RWPE2 (cell line): ENCODE measurements around the gene FOXR2.

Experiments used
- ATAC-seq: fragments of 200-7000 bp; cut with Tn5 transposase; 3 replicates; pipeline ENCODE4 v1.9.1; 2021; ENCODE audit warnings: low read depth
- DNase-seq: peaks from one replicate; pipeline ENCODE4 v3.0.0-alpha.2; 2020; ENCODE audit warnings: low spot score
- H3K27ac ChIP-seq: fragments of 450-650 bp; 2 replicates; pipeline ENCODE4 v1.5.1; 2017; ENCODE audit warnings: mild to moderate bottlenecking; ENCODE audit not compliant: poor library complexity, severe bottlenecking
- H3K27me3 ChIP-seq: fragments of 250-450 bp; sonication (Bioruptor Pico); 2 replicates; pipeline ENCODE4 v1.5.1; 2021; ENCODE audit warnings: mild to moderate bottlenecking, moderate library complexity; ENCODE audit not compliant: insufficient read depth, poor library complexity, severe bottlenecking
- H3K36me3 ChIP-seq: fragments of 250-450 bp; sonication (Bioruptor Pico); 2 replicates; pipeline ENCODE4 v1.5.1; 2020; ENCODE audit warnings: low read depth, mild to moderate bottlenecking, moderate library complexity
- H3K4me1 ChIP-seq: fragments of 250-450 bp; sonication (Bioruptor Pico); 2 replicates; pipeline ENCODE4 v1.5.1; 2021; ENCODE audit warnings: mild to moderate bottlenecking, moderate library complexity; ENCODE audit not compliant: insufficient read depth, poor library complexity, severe bottlenecking
- H3K4me3 ChIP-seq: fragments of 250-450 bp; sonication (Bioruptor Pico); 2 replicates; pipeline ENCODE4 v1.5.1; 2021; ENCODE audit warnings: mild to moderate bottlenecking, moderate library complexity; ENCODE audit not compliant: severe bottlenecking
- H3K9me3 ChIP-seq: fragments of 250-450 bp; sonication (Bioruptor Pico); 2 replicates; pipeline ENCODE4 v1.5.1; 2021; ENCODE audit warnings: mild to moderate bottlenecking, moderate library complexity; ENCODE audit not compliant: severe bottlenecking
- CTCF ChIP-seq: fragments of 450-650 bp; IDR thresholded peaks from one replicate; pipeline ENCODE4 v1.5.1; 2017; ENCODE audit warnings: mild to moderate bottlenecking, moderate library complexity; ENCODE audit not compliant: poor library complexity, severe bottlenecking

The FOXR2 gene

GRCh38 chrX:55640854-55641253 lies 17.7 kb downstream of the FOXR2 start:
- Histone ChIP-seq H3K27ac (no peak overlapping the region), H3K36me3 (no peaks in the 10 kb centered on the region), H3K9me3 (no peaks in the 10 kb centered on the region), H3K4me3 (no peak overlapping the region), H3K4me1 (no peaks in the 10 kb centered on the region), H3K27me3 (no peaks in the 10 kb centered on the region)
- TF ChIP-seq CTCF, result no peak
- DNase-seq, result no peak
- ATAC-seq, result no peak

- Histone ChIP-seq H3K4me1 (no peaks in the 10 kb centered on the region), H3K27me3 (no peaks in the 10 kb centered on the region), H3K9me3 (no peaks in the 10 kb centered on the region), H3K4me3 (no peak overlapping the region), H3K27ac (no peak overlapping the region), H3K36me3 (no peaks in the 10 kb centered on the region)
- DNase-seq (no peak), ATAC-seq (no peak)
- no peak for TF ChIP-seq CTCF
Observed at GRCh38 chrX:55648434-55648833, 25.2 kb downstream of the FOXR2 start.

- H3K27me3 ChIP-seq, result no peaks in the 10 kb centered on the region
- no peak for TF ChIP-seq CTCF
- no peaks in the 10 kb centered on the region for H3K9me3 ChIP-seq
- ATAC-seq (no peak), DNase-seq (no peak)
- no peak overlapping the region for H3K27ac ChIP-seq
- no peaks in the 10 kb centered on the region for H3K4me1 ChIP-seq
- no peak overlapping the region for H3K4me3 ChIP-seq
- no peaks in the 10 kb centered on the region for H3K36me3 ChIP-seq
Observed at GRCh38 chrX:55659931-55660330, 36.7 kb downstream of the FOXR2 start.

- no peak for ATAC-seq
- no peak overlapping the region for H3K27ac ChIP-seq
- no peak for DNase-seq
- TF ChIP-seq CTCF, result no peak
- no peak overlapping the region for H3K4me3 ChIP-seq
- H3K36me3 ChIP-seq, result no peaks in the 10 kb centered on the region
- H3K27me3 ChIP-seq, result no peaks in the 10 kb centered on the region
- H3K4me1 ChIP-seq, result no peaks in the 10 kb centered on the region
- no peaks in the 10 kb centered on the region for H3K9me3 ChIP-seq
Observed at GRCh38 chrX:55663584-55663983, 40.4 kb downstream of the FOXR2 start.

GRCh38 chrX:55668084-55668483 lies 44.9 kb downstream of the FOXR2 start:
- no peak for TF ChIP-seq CTCF
- ATAC-seq (no peak), DNase-seq (no peak)
- Histone ChIP-seq H3K9me3 (no peaks in the 10 kb centered on the region), H3K4me3 (no peak overlapping the region), H3K27ac (no peak overlapping the region), H3K4me1 (no peaks in the 10 kb centered on the region), H3K27me3 (no peaks in the 10 kb centered on the region), H3K36me3 (no peaks in the 10 kb centered on the region)
